Ovary (tissue), 9 donors: Measurements from ENCODE around the gene SYT17. TPM values are rescaled to one million over a fixed set of nuclear protein-coding genes. Genes with fewer than 3 reads are reported as not detected.

Experiments
- DNase-seq, 5 donors: peaks; one replicate each; pipeline ENCODE4 v3.0.0-alpha.2; 2019 to 2020
- H3K27ac ChIP-seq, 2 donors: fragments of 200-600 bp; one replicate each; pipeline versions ENCODE4 v1.5.1 to v1.8.0; 2019 to 2022
- H3K27me3 ChIP-seq: fragments of 200-600 bp; one replicate; pipeline ENCODE4 v1.8.0; 2022
- H3K36me3 ChIP-seq: fragments of 200-600 bp; sonication (generic); one replicate; pipeline ENCODE4 v1.5.1; 2019
- H3K4me1 ChIP-seq: one replicate; pipeline ENCODE4 v1.8.1; 2013; ENCODE audit warnings: mild to moderate bottlenecking, moderate library complexity; ENCODE audit not compliant: insufficient read depth
- H3K4me3 ChIP-seq: fragments of 200-600 bp; sonication (generic); one replicate; pipeline ENCODE4 v1.5.1; 2017
- H3K9me3 ChIP-seq, 2 donors: fragments of 200-600 bp in 1 of 2; sonication (generic) in 1 of 2; one replicate each; pipeline versions ENCODE4 v1.5.1 to v1.8.1; 2013 to 2019; ENCODE audit warnings: mild to moderate bottlenecking in 1 of 2, moderate library complexity in 1 of 2
- EP300 ChIP-seq: sonication (generic); formaldehyde crosslinking; IDR thresholded peaks from one replicate; pipeline ENCODE4 v1.6.1; 2017; ENCODE audit warnings: antibody characterized with exemption
- POLR2A ChIP-seq: fragments of 450-650 bp; IDR thresholded peaks from one replicate; pipeline ENCODE4 v1.6.1; 2017; ENCODE audit warnings: antibody characterized with exemption, mild to moderate bottlenecking, moderate library complexity
- WGBS, 3 donors: extraction: QIAGEN DNeasy Blood & Tissue Kit in 1 of 3; methylation state at CpG; one replicate each; pipeline versions ENCODE4 v1.1.5 to v1.1.7; 2013 to 2017; 5-methylcytosine and 5-hydroxymethylcytosine counted together
- intact Hi-C, 4 donors: fragments of 100-400 bp; cut with DNase I; formaldehyde crosslinking; loops; one replicate each; pipeline versions ENCODE4 v1.11.0 to v1.15.1; 2022 to 2023
- polyA plus RNA-seq, 2 donors: library from polyadenylated mRNA; stranded (reverse); fragments of 200-250 nt in 1 of 2; fragments of 350-450 nt in 1 of 2; fragmentation: Illumina TruSeq in 1 of 2; extraction: RNeasy Lipid Tissue Mini Kit (QIAGEN cat#74804) in 1 of 2; gene quantifications; one replicate each; pipeline ENCODE4 v1.2.3, GENCODE V29; 2013 to 2014
- total RNA-seq, 7 donors: library from RNA; depleted of rRNA in 2 of 7; stranded (reverse); fragments of >200 nt in 2 of 7; fragmentation: NEBNext Ultra II Directional in 3 of 7; extraction: Animal tissue kit (Norgen Biotek cat#: 25700) in 3 of 7; gene quantifications; one replicate each; pipeline versions ENCODE4 v1.1.0 to v1.2.4, GENCODE V29; 2016 to 2023
- TF ChIP-seq, protein P1 (sequence below), 3 donors: fragments of 450-650 bp in 2 of 3; fragments of 200-600 bp in 1 of 3; IDR thresholded peaks; one replicate each; pipeline versions ENCODE4 v1.5.1 to v1.8.0; 2016 to 2022; ENCODE audit warnings: antibody characterized with exemption in 3 of 3, mild to moderate bottlenecking in 1 of 3
- donor health status: DM: no; HTN: no; CAD: no; lungs with moderate emphysema.
- donor health status: DM: no; HTN: no; CAD: no.
- donor health status: Bipolar disorder and iron deficiency.
- donor health status: DM: yes; HTN: yes; CAD: no.
- donor health status: DM: no; HTN: no; CAD: no.
- donor health status: DM: yes; HTN: yes; CAD: no.

Gene SYT17
- total and polyA plus RNA-seq, 9 donors, result 0.36 to 1.5 (median 0.82) TPM

DNA sequence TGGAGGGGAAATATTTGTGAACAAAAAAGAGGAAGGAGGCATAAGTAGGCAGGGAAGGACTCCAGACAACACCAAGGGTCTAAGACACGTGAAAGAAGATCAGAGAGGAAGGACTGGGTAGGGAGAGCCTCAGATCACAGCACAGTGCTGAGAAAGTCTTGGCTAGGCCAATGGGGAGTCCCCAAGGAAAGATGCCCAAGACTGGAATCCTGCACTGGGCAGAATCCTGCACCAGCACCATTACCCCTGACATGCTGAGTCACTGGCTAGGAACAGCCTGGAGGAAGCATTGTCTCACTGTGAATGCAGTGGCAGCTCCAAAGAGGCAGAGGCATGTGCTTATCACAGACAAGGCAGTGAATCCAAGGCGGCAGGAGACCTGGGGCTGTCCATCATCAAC lies 136.7 kb downstream of the SYT17 start:
- Histone ChIP-seq H3K27me3 (no peaks in the 10 kb centered on the region), H3K36me3 (no peaks in the 10 kb centered on the region), H3K27ac (no peak overlapping the region), H3K4me3 (no peak overlapping the region), H3K9me3 (no peaks in the 10 kb centered on the region), H3K4me1 (no peaks in the 10 kb centered on the region)
- intact Hi-C loops, result loop anchor here in 1 of 4 donors (10.0 kb wide), 1 partner anchor 60 kb away; no protein-coding TSS in a partner anchor
- no peak for TF ChIP-seq POLR2A
- TF ChIP-seq, protein P1, sequence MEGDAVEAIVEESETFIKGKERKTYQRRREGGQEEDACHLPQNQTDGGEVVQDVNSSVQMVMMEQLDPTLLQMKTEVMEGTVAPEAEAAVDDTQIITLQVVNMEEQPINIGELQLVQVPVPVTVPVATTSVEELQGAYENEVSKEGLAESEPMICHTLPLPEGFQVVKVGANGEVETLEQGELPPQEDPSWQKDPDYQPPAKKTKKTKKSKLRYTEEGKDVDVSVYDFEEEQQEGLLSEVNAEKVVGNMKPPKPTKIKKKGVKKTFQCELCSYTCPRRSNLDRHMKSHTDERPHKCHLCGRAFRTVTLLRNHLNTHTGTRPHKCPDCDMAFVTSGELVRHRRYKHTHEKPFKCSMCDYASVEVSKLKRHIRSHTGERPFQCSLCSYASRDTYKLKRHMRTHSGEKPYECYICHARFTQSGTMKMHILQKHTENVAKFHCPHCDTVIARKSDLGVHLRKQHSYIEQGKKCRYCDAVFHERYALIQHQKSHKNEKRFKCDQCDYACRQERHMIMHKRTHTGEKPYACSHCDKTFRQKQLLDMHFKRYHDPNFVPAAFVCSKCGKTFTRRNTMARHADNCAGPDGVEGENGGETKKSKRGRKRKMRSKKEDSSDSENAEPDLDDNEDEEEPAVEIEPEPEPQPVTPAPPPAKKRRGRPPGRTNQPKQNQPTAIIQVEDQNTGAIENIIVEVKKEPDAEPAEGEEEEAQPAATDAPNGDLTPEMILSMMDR (IDR thresholded peaks at IDR 0.05), result no peak
- TF ChIP-seq EP300, result no peak
- 44 to 58% (median 55%) methylated on average over 2 of the region's 2 CpGs for WGBS, 3 donors
- no peak for DNase-seq

DNA sequence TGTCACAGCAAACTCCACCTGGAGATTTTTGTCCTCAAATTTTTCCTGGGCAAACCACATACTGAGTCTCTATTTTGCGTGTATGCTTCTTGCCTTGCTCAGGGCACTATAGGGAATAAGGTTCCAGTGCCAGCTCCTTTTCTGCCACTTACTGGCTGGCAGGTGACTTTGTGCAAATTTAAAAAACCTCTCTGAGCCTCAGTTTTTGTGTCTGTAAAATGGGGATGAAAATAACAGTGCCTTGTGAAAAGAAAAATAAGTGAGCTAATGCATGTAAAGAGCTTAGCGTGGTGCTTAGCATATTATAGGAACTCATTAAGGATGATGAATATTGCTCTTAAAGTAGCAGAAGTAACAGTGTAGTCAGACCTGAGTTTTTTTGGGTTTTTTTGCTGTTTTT lies 137.4 kb downstream of the SYT17 start:
- TF ChIP-seq, protein P1 (IDR thresholded peaks at IDR 0.05), result no peak
- TF ChIP-seq POLR2A, result no peak
- no peak for TF ChIP-seq EP300
- Histone ChIP-seq H3K4me1 (no peaks in the 10 kb centered on the region), H3K4me3 (no peak overlapping the region), H3K9me3 (no peaks in the 10 kb centered on the region), H3K36me3 (no peaks in the 10 kb centered on the region), H3K27ac (no peak overlapping the region), H3K27me3 (no peaks in the 10 kb centered on the region)
- DNase-seq, result no peak
- intact Hi-C loops, result loop anchor here in 1 of 4 donors (10.0 kb wide), 1 partner anchor 59 kb away; no protein-coding TSS in a partner anchor
- WGBS, 3 donors, result 75 to 91% (median 88%) methylated on average over 2 of the region's 2 CpGs

DNA sequence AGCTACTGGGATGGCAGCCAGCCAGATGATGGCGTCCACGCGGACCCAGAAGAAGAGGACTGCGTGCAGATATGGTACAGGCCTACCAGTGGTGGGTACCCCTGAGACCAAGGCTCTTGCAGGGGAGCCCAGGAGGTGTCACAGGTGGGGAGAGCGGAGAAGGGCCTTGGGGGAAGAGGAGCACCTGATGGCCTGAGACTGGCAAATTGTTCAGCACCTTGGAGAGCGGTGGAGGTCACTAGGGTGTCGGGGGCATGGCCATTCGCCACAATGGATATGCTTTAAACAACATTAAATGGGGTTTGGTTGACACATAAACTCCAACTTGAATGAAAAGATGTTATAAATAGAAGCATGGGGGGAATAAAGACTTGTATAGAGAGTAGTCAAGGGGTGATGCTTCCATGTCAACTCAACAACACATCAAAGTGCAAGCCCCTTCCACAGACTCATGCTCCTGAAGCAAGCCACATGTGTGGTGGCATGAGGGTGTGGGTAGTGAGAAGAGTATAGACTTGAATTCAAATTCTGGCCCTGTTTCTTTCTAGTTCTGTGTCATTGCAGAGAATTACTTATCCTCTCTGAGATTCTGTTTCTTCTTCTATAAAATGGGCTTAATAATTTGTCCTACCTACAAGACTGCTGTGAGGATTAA lies 139.7 kb downstream of the SYT17 start:
- Histone ChIP-seq H3K9me3 (no peaks in the 10 kb centered on the region), H3K4me1 (no peaks in the 10 kb centered on the region), H3K27me3 (no peaks in the 10 kb centered on the region), H3K36me3 (no peaks in the 10 kb centered on the region), H3K27ac (no peak overlapping the region), H3K4me3 (no peak overlapping the region)
- WGBS, 3 donors, result 54 to 58% (median 55%) methylated on average over 8 of the region's 8 CpGs
- intact Hi-C loops, result loop anchor here in 1 of 4 donors (10.0 kb wide), 1 partner anchor 57 kb away; no protein-coding TSS in a partner anchor
- no peak for TF ChIP-seq EP300
- TF ChIP-seq, protein P1 (IDR thresholded peaks at IDR 0.05), result no peak
- no peak for TF ChIP-seq POLR2A
- DNase-seq, result no peak

DNA sequence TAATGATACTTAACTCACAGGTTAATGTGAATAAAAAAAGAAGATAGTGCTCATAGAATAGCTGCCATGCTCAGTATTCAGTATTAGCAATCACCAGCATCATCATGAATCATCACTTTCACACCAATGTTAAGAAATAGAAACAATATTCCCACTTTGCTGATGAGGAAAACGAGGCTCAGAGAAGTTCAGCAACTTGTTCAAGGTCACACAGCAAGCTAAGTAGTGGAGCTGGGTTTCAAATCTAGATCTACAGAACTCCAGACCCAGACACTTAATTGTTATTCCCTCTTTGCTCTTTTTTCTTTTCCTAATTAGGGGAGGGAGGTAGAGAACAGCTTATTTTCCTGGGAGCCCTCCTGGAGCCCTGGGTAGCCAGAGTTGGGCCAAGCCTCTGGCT lies 140.4 kb downstream of the SYT17 start:
- Histone ChIP-seq H3K27ac (no peak overlapping the region), H3K36me3 (no peaks in the 10 kb centered on the region), H3K4me1 (no peaks in the 10 kb centered on the region), H3K27me3 (no peaks in the 10 kb centered on the region), H3K9me3 (no peaks in the 10 kb centered on the region), H3K4me3 (no peak overlapping the region)
- WGBS, 3 donors, result 43 to 55% (median 50%) methylated on average over 1 of the region's 1 CpG
- intact Hi-C loops, result loop anchor here in 1 of 4 donors (10.0 kb wide), 1 partner anchor 56 kb away; no protein-coding TSS in a partner anchor
- DNase-seq, result no peak
- TF ChIP-seq POLR2A, result no peak
- TF ChIP-seq, protein P1 (IDR thresholded peaks at IDR 0.05), result no peak
- TF ChIP-seq EP300, result no peak
